Lower leg skin (tissue), 3 donors: Measurements from ENCODE around the gene PCP2.

Experiments
- CTCF ChIP-seq, 3 donors: fragments of 450-650 bp; IDR thresholded peaks; one replicate each; pipeline ENCODE4 v1.5.1; 2016; ENCODE audit warnings: antibody characterized with exemption in 3 of 3, mild to moderate bottlenecking in 3 of 3, moderate library complexity in 2 of 3
- POLR2A ChIP-seq, 2 donors: fragments of 450-650 bp; IDR thresholded peaks; one replicate each; pipeline ENCODE4 v1.6.1; 2016 to 2017; ENCODE audit warnings: antibody characterized with exemption in 2 of 2, mild to moderate bottlenecking in 1 of 2, moderate library complexity in 1 of 2

- TF ChIP-seq CTCF (IDR thresholded peaks at IDR 0.05), result no peak
- no peak for TF ChIP-seq POLR2A (IDR thresholded peaks at IDR 0.05)
These were observed 35.8 kb downstream of the PCP2 start for GRCh38 chr19:7597689-7598088.
